Neural crest cell (in vitro differentiated cells): Measurements from ENCODE around the gene NANS. TPM values are rescaled to one million over a fixed set of nuclear protein-coding genes. Genes with fewer than 3 reads are reported as not detected.

Source experiments
- DNase-seq: peaks from one replicate; pipeline ENCODE4 v3.0.0; 2021; ENCODE audit warnings: low read depth, mixed read lengths, low spot score
- H3K27ac Mint-ChIP-seq: one replicate; pipeline ENCODE4 v1.8.0; 2021; ENCODE audit warnings: mild to moderate bottlenecking, mixed read lengths; ENCODE audit not compliant: unreplicated experiment
- H3K27me3 Mint-ChIP-seq: 2 replicates; pipeline ENCODE4 v1.8.0; 2021; ENCODE audit warnings: low read depth, mild to moderate bottlenecking, mixed read lengths
- H3K36me3 Mint-ChIP-seq: 2 replicates; pipeline ENCODE4 v1.8.0; 2021; ENCODE audit warnings: low read depth, mild to moderate bottlenecking, mixed read lengths
- H3K4me1 Mint-ChIP-seq: 2 replicates; pipeline ENCODE4 v1.8.0; 2021; ENCODE audit warnings: mixed read lengths
- H3K4me3 Mint-ChIP-seq: one replicate; pipeline ENCODE4 v1.8.0; 2021; ENCODE audit warnings: mild to moderate bottlenecking, mixed read lengths
- H3K9me3 Mint-ChIP-seq: 2 replicates; pipeline ENCODE4 v1.8.0; 2021; ENCODE audit warnings: mixed read lengths
- CTCF ChIP-seq: fragments of 200-600 bp; sonication (generic); conservative IDR thresholded peaks from 2 replicates; pipeline ENCODE4 v1.5.0; 2021; ENCODE audit warnings: antibody characterized with exemption, mild to moderate bottlenecking
- total RNA-seq: library from RNA; stranded (reverse); gene quantifications from 2 replicates; pipeline ENCODE4 v1.2.1, GENCODE V29; 2021

Gene NANS
- total RNA-seq, 1 donor from 2014 or later = 39.6 TPM

- no peak for DNase-seq
- H3K4me3 Mint-ChIP-seq = no peak overlapping the region
- no peak for TF ChIP-seq CTCF
- no peaks in the 10 kb centered on the region for H3K9me3 Mint-ChIP-seq
- H3K27me3 Mint-ChIP-seq = peaks cover 64% of the 10 kb centered on the region
- H3K36me3 Mint-ChIP-seq = peaks cover 2% of the 10 kb centered on the region
- H3K4me1 Mint-ChIP-seq = no peaks in the 10 kb centered on the region
- no peak overlapping the region for H3K27ac Mint-ChIP-seq
Measured at GRCh38 chr9:98031169-98031568, 25.4 kb upstream of the NANS start.

- no peak for DNase-seq
- TF ChIP-seq CTCF = no peak
- Mint-ChIP-seq H3K4me3 (no peak overlapping the region), H3K9me3 (no peaks in the 10 kb centered on the region), H3K4me1 (no peaks in the 10 kb centered on the region), H3K36me3 (no peaks in the 10 kb centered on the region), H3K27ac (no peak overlapping the region), H3K27me3 (peaks cover 63% of the 10 kb centered on the region)
Measured at GRCh38 chr9:98031935-98032334, 24.6 kb upstream of the NANS start.

GRCh38 chr9:98034593-98035546, 21.7 kb upstream of the NANS start:
- H3K4me1 Mint-ChIP-seq = no peaks in the 10 kb centered on the region
- peaks cover 73% of the 10 kb centered on the region for H3K27me3 Mint-ChIP-seq
- peak; percentile 90 for DNase-seq
- no peak overlapping the region for H3K27ac Mint-ChIP-seq
- TF ChIP-seq CTCF = peak; percentile 81
- H3K36me3 Mint-ChIP-seq = no peaks in the 10 kb centered on the region
- H3K4me3 Mint-ChIP-seq = no peak overlapping the region
- H3K9me3 Mint-ChIP-seq = no peaks in the 10 kb centered on the region

- no peaks in the 10 kb centered on the region for H3K36me3 Mint-ChIP-seq
- no peak for TF ChIP-seq CTCF
- H3K27ac Mint-ChIP-seq = no peak overlapping the region
- no peak for DNase-seq
- no peaks in the 10 kb centered on the region for H3K9me3 Mint-ChIP-seq
- peaks cover 66% of the 10 kb centered on the region for H3K27me3 Mint-ChIP-seq
- no peaks in the 10 kb centered on the region for H3K4me1 Mint-ChIP-seq
- no peak overlapping the region for H3K4me3 Mint-ChIP-seq
Measured at GRCh38 chr9:98037357-98037756, 19.2 kb upstream of the NANS start.

- Mint-ChIP-seq H3K4me3 (no peak overlapping the region), H3K9me3 (no peaks in the 10 kb centered on the region), H3K27ac (no peak overlapping the region), H3K36me3 (no peaks in the 10 kb centered on the region), H3K4me1 (no peaks in the 10 kb centered on the region), H3K27me3 (peaks cover 56% of the 10 kb centered on the region)
- TF ChIP-seq CTCF = no peak
- no peak for DNase-seq
Measured at GRCh38 chr9:98038958-98039357, 17.6 kb upstream of the NANS start.
